Measurements from ENCODE around the gene CHRNA5.
"Not testable (repeated sequence)": the region's sequence is repeated elsewhere in the genome, so short reads cannot be mapped to it uniquely, and the experiment has no call there.

Gene CHRNA5

DNA sequence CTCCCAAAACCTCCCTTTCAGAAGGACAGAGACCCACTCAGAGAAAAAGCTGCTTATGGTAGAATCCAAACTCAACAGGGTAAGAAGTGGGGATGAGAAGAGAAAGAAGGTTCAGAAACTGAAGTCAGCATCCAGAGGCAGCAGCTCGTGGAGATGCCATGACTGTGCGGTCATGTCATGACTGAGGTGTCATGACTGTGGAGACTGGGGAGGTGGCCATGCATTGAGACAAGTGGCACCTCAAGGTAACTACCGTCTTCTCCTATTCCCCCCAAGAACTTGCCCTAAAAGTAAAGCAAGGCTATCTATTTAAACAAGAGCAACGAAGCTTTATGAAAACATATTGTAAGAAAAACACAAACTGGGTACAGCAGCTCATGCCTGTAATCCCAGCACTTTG lies 40.4 kb downstream of the CHRNA5 start:
- Histone ChIP-seq H3K4me1 (ENCODE audit: control insufficient read depth in 1 of 2, insufficient read depth in 2 of 2, low read length in 2 of 2) (no peaks in the 10 kb centered on the region), H3K36me3 (ENCODE audit: control insufficient read depth in 1 of 2, insufficient read depth in 2 of 2, low read length in 2 of 2) (no peaks in the 10 kb centered on the region), H3K4me3 (ENCODE audit: low read depth in 1 of 2, low read length in 2 of 2) (no peak overlapping the region), H3K27me3 (ENCODE audit: low read depth, low read length) (no peaks in the 10 kb centered on the region), H3K27ac (ENCODE audit: low read length) (no peak overlapping the region), H3K9me3 (ENCODE audit: control insufficient read depth in 1 of 2, low read length in 2 of 2) (no peaks in the 10 kb centered on the region)

DNA sequence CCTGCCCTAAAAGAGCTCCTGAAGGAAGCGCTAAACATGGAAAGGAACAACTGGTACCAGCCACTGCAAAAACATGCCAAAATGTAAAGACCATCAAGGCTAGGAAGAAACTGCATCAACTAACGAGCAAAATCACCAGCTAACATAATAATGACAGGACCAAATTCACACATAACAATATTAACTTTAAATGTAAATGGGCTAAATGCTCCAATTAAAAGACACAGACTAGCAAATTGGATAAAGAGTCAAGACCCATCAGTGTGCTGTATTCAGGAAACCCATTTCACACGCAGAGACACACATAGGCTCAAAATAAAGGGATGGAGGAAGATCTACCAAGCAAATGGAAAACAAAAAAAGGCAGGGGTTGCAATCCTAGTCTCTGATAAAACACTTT lies 44.2 kb downstream of the CHRNA5 start:
- not testable (repeated sequence) for H3K27ac ChIP-seq (ENCODE audit: low read length); H3K9me3 ChIP-seq (ENCODE audit: control insufficient read depth in 1 of 2, low read length in 2 of 2); H3K36me3 ChIP-seq (ENCODE audit: control insufficient read depth in 1 of 2, insufficient read depth in 2 of 2, low read length in 2 of 2); H3K27me3 ChIP-seq (ENCODE audit: low read depth, low read length); H3K4me3 ChIP-seq (ENCODE audit: low read depth in 1 of 2, low read length in 2 of 2); H3K4me1 ChIP-seq (ENCODE audit: control insufficient read depth in 1 of 2, insufficient read depth in 2 of 2, low read length in 2 of 2)

DNA sequence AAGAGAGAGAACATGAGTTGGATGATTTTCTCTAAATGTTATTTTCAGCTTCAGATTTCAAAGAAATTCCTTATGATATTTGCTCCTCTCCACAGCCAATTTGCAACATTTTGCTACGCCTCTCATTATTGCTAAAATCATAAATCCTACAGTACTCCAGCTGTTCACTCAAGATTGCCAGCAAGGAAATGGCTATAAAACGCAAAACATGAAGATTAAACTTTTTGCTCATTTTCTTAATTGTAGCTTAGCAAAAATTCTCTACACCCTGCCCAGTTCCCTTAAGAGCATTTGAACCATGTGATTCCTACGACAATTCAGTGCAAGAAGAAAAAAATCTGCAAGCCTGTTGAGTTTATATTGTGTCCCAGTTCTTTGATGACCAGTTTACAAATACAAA lies 48.7 kb downstream of the CHRNA5 start:
- H3K27ac ChIP-seq (ENCODE audit: low read length) = no peak overlapping the region
- H3K4me3 ChIP-seq (ENCODE audit: low read depth in 1 of 2, low read length in 2 of 2) = no peak overlapping the region
- no peaks in the 10 kb centered on the region for H3K9me3 ChIP-seq (ENCODE audit: control insufficient read depth in 1 of 2, low read length in 2 of 2)
- H3K27me3 ChIP-seq (ENCODE audit: low read depth, low read length) = peaks cover 1% of the 10 kb centered on the region
- peaks cover 0 to 3% of the 10 kb centered on the region in 2 donors for H3K4me1 ChIP-seq (ENCODE audit: control insufficient read depth in 1 of 2, insufficient read depth in 2 of 2, low read length in 2 of 2)
- no peaks in the 10 kb centered on the region for H3K36me3 ChIP-seq (ENCODE audit: control insufficient read depth in 1 of 2, insufficient read depth in 2 of 2, low read length in 2 of 2)

DNA sequence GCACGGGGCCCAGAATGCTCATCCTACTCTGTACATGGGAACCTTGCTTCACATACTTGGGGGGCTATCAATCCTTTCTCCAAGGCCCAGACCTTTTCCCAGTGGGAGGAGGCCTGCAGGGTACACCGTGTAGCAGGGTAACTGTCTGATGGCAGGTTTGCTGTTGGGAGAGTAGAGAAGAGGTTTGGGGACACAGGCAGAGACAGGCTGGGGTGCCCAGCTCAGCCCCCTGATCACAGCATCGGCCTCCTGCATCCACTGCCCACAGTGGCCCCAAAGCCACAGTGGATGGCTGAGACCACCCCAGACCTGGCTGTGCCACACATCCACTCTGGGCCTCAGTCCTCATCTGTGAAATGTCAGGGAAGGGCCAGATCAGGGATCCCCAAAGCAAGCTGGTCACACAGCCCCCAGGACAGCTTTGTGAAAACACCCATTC lies 49.9 kb downstream of the CHRNA5 start:
- H3K36me3 ChIP-seq (ENCODE audit: control insufficient read depth in 1 of 2, insufficient read depth in 2 of 2, low read length in 2 of 2) = no peaks in the 10 kb centered on the region
- H3K4me1 ChIP-seq (ENCODE audit: control insufficient read depth in 1 of 2, insufficient read depth in 2 of 2, low read length in 2 of 2) = peaks cover 0 to 12% of the 10 kb centered on the region in 2 donors
- H3K9me3 ChIP-seq (ENCODE audit: control insufficient read depth in 1 of 2, low read length in 2 of 2) = no peaks in the 10 kb centered on the region
- peaks cover 13% of the 10 kb centered on the region for H3K27me3 ChIP-seq (ENCODE audit: low read depth, low read length)
- no peak overlapping the region for H3K27ac ChIP-seq (ENCODE audit: low read length)
- no peak overlapping the region for H3K4me3 ChIP-seq (ENCODE audit: low read depth in 1 of 2, low read length in 2 of 2)

DNA sequence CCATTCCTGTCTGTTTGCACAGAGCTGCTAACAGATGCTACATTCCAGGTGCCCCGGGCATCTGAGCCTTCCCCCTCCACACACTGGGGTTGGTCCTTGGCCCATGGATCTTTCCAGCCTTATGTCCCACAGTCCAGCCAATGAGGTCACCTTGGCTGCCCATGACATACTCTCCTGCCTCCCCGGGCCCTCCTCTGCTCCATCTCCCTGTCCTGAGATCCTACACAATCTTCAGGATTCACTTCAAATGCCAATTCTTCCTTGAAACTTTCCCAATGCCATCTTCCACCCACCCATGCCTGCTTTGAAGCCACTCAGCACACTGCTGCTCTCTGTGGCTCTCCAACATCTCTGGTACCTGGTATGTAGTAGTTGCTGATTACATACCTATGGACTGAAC lies 51.2 kb downstream of the CHRNA5 start:
- Histone ChIP-seq H3K27me3 (ENCODE audit: low read depth, low read length) (peaks cover 15% of the 10 kb centered on the region), H3K36me3 (ENCODE audit: control insufficient read depth in 1 of 2, insufficient read depth in 2 of 2, low read length in 2 of 2) (no peaks in the 10 kb centered on the region), H3K4me3 (ENCODE audit: low read depth in 1 of 2, low read length in 2 of 2) (no peak overlapping the region), H3K4me1 (ENCODE audit: control insufficient read depth in 1 of 2, insufficient read depth in 2 of 2, low read length in 2 of 2) (peaks cover 0 to 21% of the 10 kb centered on the region in 2 donors), H3K27ac (ENCODE audit: low read length) (no peak overlapping the region), H3K9me3 (ENCODE audit: control insufficient read depth in 1 of 2, low read length in 2 of 2) (no peaks in the 10 kb centered on the region)

DNA sequence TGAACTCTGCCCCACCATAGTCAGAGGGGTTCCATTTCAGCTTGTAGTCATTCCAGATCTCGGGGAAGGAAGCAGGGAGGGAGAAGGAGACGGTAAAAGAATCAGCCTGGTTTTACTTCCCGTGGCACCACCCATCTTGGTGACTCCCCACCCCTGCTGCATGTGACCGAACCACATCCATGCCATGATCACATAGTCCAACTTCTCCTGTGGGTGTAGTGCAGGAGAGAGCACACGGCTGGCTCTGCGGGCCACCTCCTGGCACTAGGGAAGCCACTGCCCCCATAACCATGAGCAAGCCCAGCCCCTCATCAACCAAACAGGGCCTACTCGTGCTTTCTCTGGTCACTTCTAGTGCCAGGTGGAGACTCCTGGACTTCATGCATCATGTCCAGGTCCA lies 51.8 kb downstream of the CHRNA5 start:
- Histone ChIP-seq H3K36me3 (ENCODE audit: control insufficient read depth in 1 of 2, insufficient read depth in 2 of 2, low read length in 2 of 2) (no peaks in the 10 kb centered on the region), H3K27me3 (ENCODE audit: low read depth, low read length) (peaks cover 18% of the 10 kb centered on the region), H3K4me1 (ENCODE audit: control insufficient read depth in 1 of 2, insufficient read depth in 2 of 2, low read length in 2 of 2) (peaks cover 0 to 21% of the 10 kb centered on the region in 2 donors), H3K9me3 (ENCODE audit: control insufficient read depth in 1 of 2, low read length in 2 of 2) (no peaks in the 10 kb centered on the region), H3K4me3 (ENCODE audit: low read depth in 1 of 2, low read length in 2 of 2) (no peak overlapping the region), H3K27ac (ENCODE audit: low read length) (no peak overlapping the region)

DNA sequence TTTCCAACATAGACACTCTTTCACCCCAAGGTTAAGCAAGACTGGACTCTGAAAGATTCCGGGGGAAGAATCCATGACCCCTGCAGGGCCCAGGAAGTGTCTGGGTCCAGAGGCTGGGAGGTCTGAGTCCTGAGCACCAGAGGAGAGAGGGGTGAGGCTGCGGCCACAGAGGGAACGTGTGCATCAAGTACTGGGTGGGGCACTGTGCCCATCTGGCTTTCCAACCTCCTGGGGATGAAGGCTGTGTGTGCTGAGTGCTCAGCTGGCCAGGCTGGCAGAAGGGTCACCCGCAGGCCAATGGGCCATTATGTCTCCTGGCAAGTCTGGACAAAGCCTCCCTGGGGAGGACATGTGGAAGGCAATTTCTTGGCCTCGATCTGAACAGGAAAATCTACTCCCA lies 52.2 kb downstream of the CHRNA5 start:
- Histone ChIP-seq H3K36me3 (ENCODE audit: control insufficient read depth in 1 of 2, insufficient read depth in 2 of 2, low read length in 2 of 2) (no peaks in the 10 kb centered on the region), H3K27me3 (ENCODE audit: low read depth, low read length) (peaks cover 22% of the 10 kb centered on the region), H3K9me3 (ENCODE audit: control insufficient read depth in 1 of 2, low read length in 2 of 2) (no peaks in the 10 kb centered on the region), H3K4me3 (ENCODE audit: low read depth in 1 of 2, low read length in 2 of 2) (no peak overlapping the region), H3K27ac (ENCODE audit: low read length) (no peak overlapping the region), H3K4me1 (ENCODE audit: control insufficient read depth in 1 of 2, insufficient read depth in 2 of 2, low read length in 2 of 2) (peaks cover 0 to 21% of the 10 kb centered on the region in 2 donors)

DNA sequence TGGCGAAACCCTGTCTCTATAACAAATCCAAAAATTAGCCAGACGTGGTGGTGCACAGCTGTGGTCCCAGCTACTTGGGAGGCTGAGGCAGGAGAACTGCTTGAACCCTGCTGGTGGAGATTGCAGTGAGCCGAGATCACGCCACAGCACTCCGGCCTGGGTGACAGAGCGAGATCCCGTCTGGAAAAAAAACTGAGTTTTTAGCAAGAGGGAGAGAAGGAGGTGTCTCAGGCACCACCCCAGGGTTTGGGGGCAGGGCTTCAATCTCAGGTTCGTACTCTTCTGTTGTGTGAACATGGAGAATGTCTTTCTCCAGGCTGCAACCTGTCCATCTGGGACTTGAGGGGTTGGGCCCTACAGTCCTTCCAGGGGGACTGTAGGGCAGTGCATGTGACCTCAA lies 52.7 kb downstream of the CHRNA5 start:
- Histone ChIP-seq H3K4me3 (ENCODE audit: low read depth in 1 of 2, low read length in 2 of 2) (no peak overlapping the region), H3K4me1 (ENCODE audit: control insufficient read depth in 1 of 2, insufficient read depth in 2 of 2, low read length in 2 of 2) (peaks cover 0 to 21% of the 10 kb centered on the region in 2 donors), H3K9me3 (ENCODE audit: control insufficient read depth in 1 of 2, low read length in 2 of 2) (no peaks in the 10 kb centered on the region), H3K27ac (ENCODE audit: low read length) (no peak overlapping the region), H3K27me3 (ENCODE audit: low read depth, low read length) (peaks cover 22% of the 10 kb centered on the region), H3K36me3 (ENCODE audit: control insufficient read depth in 1 of 2, insufficient read depth in 2 of 2, low read length in 2 of 2) (no peaks in the 10 kb centered on the region)

DNA sequence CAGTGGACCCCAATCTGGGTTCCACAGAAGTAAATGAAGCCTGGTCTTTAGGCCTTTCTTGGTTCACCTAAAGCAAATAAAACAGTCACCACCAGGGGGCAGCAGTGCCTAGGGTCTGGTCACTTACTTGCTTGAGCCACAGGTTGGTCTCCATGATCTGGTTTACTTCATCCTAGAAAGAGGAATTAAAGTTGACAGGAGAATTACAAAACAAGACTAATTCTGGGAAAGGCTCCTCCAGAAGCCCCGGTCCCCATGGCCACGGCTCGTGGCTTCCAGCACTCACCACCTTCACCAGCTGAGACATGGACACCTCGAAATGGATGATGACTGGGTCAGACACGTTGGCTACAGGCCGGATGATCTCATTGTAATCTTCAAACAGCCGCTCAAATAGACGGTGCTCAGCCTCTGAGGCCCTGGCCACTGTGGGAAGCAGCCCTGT lies 53.2 kb downstream of the CHRNA5 start:
- Histone ChIP-seq H3K36me3 (ENCODE audit: control insufficient read depth in 1 of 2, insufficient read depth in 2 of 2, low read length in 2 of 2) (no peaks in the 10 kb centered on the region), H3K27me3 (ENCODE audit: low read depth, low read length) (peaks cover 22% of the 10 kb centered on the region), H3K4me3 (ENCODE audit: low read depth in 1 of 2, low read length in 2 of 2) (no peak overlapping the region), H3K27ac (ENCODE audit: low read length) (no peak overlapping the region), H3K4me1 (ENCODE audit: control insufficient read depth in 1 of 2, insufficient read depth in 2 of 2, low read length in 2 of 2) (peaks cover 0 to 21% of the 10 kb centered on the region in 2 donors), H3K9me3 (ENCODE audit: control insufficient read depth in 1 of 2, low read length in 2 of 2) (no peaks in the 10 kb centered on the region)

DNA sequence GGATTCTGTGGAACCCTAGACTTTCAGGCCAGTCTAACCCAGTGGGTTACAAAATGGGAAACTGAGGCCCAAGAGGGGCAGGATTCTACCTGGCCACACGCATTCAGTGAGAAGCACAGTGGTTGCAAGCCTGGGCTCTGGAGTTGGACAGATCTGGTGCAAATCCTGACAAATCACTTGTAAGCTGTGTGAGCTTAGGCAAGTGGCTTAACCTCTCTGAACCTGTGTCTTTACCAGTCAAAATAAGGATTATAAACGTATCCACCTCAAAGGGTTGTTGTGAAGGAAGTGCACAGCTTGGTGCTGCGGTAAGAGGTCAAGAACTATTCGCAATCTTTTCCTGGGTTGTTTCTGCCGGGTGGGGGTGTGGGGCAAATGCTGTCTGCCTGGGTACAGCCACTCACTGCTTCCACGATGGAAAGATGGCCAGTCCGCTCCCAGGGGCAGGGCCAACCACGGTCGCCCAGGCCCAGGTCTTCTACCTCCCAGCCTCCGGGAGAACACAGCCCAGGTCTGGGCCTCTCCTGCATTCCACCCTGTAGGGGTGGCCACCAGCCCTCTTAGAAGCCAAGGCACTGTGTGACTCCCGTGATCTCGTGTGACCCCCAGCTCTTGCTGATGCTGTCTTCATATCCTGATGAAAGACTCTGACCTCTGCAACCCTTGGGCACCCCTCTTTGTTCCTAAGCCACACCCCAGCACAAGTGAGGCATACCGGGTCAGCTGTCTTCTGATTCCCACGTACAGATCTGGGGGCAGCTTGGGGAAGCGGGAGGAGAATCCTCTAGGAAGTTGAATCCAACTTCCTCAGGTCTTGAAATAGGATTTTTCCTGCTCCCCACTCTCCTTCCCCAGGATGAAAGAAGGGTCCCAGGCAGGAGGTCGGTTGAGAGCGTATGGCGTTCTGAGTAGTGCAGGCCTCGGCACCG lies 54.0 kb downstream of the CHRNA5 start:
- no peak overlapping the region for H3K27ac ChIP-seq (ENCODE audit: low read length)
- peak overlapping the region in 1 of 2 donors; percentile 63 for H3K4me3 ChIP-seq (ENCODE audit: low read depth in 1 of 2, low read length in 2 of 2)
- no peaks in the 10 kb centered on the region for H3K9me3 ChIP-seq (ENCODE audit: control insufficient read depth in 1 of 2, low read length in 2 of 2)
- peaks cover 22% of the 10 kb centered on the region for H3K27me3 ChIP-seq (ENCODE audit: low read depth, low read length)
- H3K4me1 ChIP-seq (ENCODE audit: control insufficient read depth in 1 of 2, insufficient read depth in 2 of 2, low read length in 2 of 2) = peaks cover 0 to 21% of the 10 kb centered on the region in 2 donors
- no peaks in the 10 kb centered on the region for H3K36me3 ChIP-seq (ENCODE audit: control insufficient read depth in 1 of 2, insufficient read depth in 2 of 2, low read length in 2 of 2)

DNA sequence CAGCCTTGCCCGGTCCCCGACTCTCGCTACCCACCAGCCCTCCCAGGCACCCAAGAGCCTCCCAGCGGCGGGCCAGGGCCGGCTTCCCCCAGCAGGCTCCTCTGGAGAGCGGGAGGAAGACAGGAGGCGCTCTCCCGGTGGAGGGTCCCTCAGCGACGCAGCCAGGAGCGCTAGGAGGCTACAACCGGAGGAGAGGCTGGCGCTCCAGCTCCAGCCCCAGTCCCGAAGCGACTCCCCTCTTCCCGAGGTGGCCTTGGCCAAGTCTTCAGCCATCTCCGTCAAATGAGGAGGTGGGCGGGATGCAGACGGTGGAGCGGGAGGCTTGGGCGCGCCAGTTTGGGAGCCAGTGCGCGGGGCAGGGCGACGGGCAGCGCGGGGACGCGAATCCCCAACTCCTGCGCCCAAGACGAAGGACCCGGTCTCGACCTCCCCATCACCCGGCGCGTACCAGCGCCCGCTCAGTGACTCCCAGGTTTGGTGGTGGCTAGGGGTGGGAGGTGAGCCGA lies 54.8 kb downstream of the CHRNA5 start:
- Histone ChIP-seq H3K4me1 (ENCODE audit: control insufficient read depth in 1 of 2, insufficient read depth in 2 of 2, low read length in 2 of 2) (peaks cover 0 to 21% of the 10 kb centered on the region in 2 donors), H3K27ac (ENCODE audit: low read length) (no peak overlapping the region), H3K27me3 (ENCODE audit: low read depth, low read length) (peaks cover 22% of the 10 kb centered on the region), H3K9me3 (ENCODE audit: control insufficient read depth in 1 of 2, low read length in 2 of 2) (no peaks in the 10 kb centered on the region), H3K36me3 (ENCODE audit: control insufficient read depth in 1 of 2, insufficient read depth in 2 of 2, low read length in 2 of 2) (no peaks in the 10 kb centered on the region), H3K4me3 (ENCODE audit: low read depth in 1 of 2, low read length in 2 of 2) (peak overlapping the region; percentile 33 to 63)

Data from muscle layer of duodenum (tissue), 2 donors.